Loucy (cell line): ENCODE measurements around the gene ETNPPL.

ENCODE experiments used
- H2AFZ ChIP-seq: fragments of 200-600 bp; sonication (generic); 2 replicates; pipeline ENCODE4 v1.6.0; 2016; ENCODE audit warnings: antibody characterized with exemption, mild to moderate bottlenecking, low read length, moderate library complexity
- H3F3A ChIP-seq: fragments of 200-600 bp; 2 replicates; pipeline ENCODE4 v1.6.0; 2016; ENCODE audit warnings: antibody characterized with exemption, low read depth, mild to moderate bottlenecking
- H3K27me3 ChIP-seq: fragments of 200-600 bp; sonication (generic); 2 replicates; pipeline ENCODE4 v1.6.1; 2014; ENCODE audit warnings: low read length, mild to moderate bottlenecking; ENCODE audit not compliant: insufficient read depth, poor library complexity, severe bottlenecking
- H3K36me3 ChIP-seq: fragments of 200-600 bp; sonication (generic); 2 replicates; pipeline ENCODE4 v1.6.1; 2016; ENCODE audit warnings: low read length; ENCODE audit not compliant: insufficient read depth
- H3K4me1 ChIP-seq: fragments of 200-600 bp; sonication (generic); 2 replicates; pipeline ENCODE4 v1.5.1; 2014; ENCODE audit warnings: low read length, mild to moderate bottlenecking; ENCODE audit not compliant: insufficient read depth, poor library complexity, severe bottlenecking
- H3K4me2 ChIP-seq: fragments of 200-600 bp; sonication (generic); 2 replicates; pipeline ENCODE4 v1.6.0; 2014; ENCODE audit warnings: antibody characterized with exemption, low read length, low read depth, mild to moderate bottlenecking; ENCODE audit not compliant: poor library complexity, severe bottlenecking
- H3K4me3 ChIP-seq: fragments of 200-600 bp; sonication (generic); 2 replicates; pipeline ENCODE4 v1.5.1; 2014; ENCODE audit warnings: low read length, mild to moderate bottlenecking, mixed read lengths; ENCODE audit not compliant: poor library complexity, severe bottlenecking
- H3K79me2 ChIP-seq: fragments of 200-600 bp; sonication (generic); 2 replicates; pipeline ENCODE4 v1.6.1; 2014; ENCODE audit warnings: low read length; ENCODE audit not compliant: insufficient read depth
- H3K9ac ChIP-seq: fragments of 200-600 bp; sonication (generic); 2 replicates; pipeline ENCODE4 v1.6.0; 2014; ENCODE audit warnings: mild to moderate bottlenecking, low read depth, low read length, moderate library complexity; ENCODE audit not compliant: poor library complexity, severe bottlenecking
- H3K9me2 ChIP-seq: fragments of 200-600 bp; sonication (generic); replicated peaks from 2 replicates; pipeline ENCODE4 v1.6.1; 2016; ENCODE audit warnings: low read depth, low read length, mixed read lengths
- H3K9me3 ChIP-seq: fragments of 200-600 bp; sonication (generic); 2 replicates; pipeline ENCODE4 v1.6.1; 2014; ENCODE audit warnings: mild to moderate bottlenecking, antibody characterized with exemption, low read length, low read depth; ENCODE audit not compliant: insufficient read depth
- H4K20me1 ChIP-seq: fragments of 200-600 bp; sonication (generic); 2 replicates; pipeline ENCODE4 v1.6.0; 2014; ENCODE audit warnings: antibody characterized with exemption, low read length, mild to moderate bottlenecking; ENCODE audit not compliant: insufficient read depth, poor library complexity, severe bottlenecking
- CTCF ChIP-seq: fragments of 200-600 bp; sonication (generic); conservative IDR thresholded peaks from 2 replicates; pipeline ENCODE4 v1.5.1; 2014; ENCODE audit warnings: mild to moderate bottlenecking, antibody characterized with exemption, low read length
- EZH2phosphoT487 ChIP-seq: fragments of 200-600 bp; IDR thresholded peaks from 2 replicates; pipeline ENCODE4 v1.6.1; 2018; ENCODE audit warnings: antibody characterized with exemption, mild to moderate bottlenecking, moderate library complexity, borderline replicate concordance

ETNPPL gene

GRCh38 chr4:108786351-108786750 lies 23.5 kb upstream of the ETNPPL start:
- H3K36me3 ChIP-seq = no peaks in the 10 kb centered on the region
- no peak overlapping the region for H3K4me2 ChIP-seq
- H3K4me3 ChIP-seq = no peak overlapping the region
- H3K27me3 ChIP-seq = no peaks in the 10 kb centered on the region
- H4K20me1 ChIP-seq = no peaks in the 10 kb centered on the region
- TF ChIP-seq EZH2phosphoT487 (no peak), CTCF (no peak)
- H3K4me1 ChIP-seq = no peaks in the 10 kb centered on the region
- H2AFZ ChIP-seq = no peak overlapping the region
- no peak overlapping the region for H3K9ac ChIP-seq
- H3F3A ChIP-seq = no peaks in the 10 kb centered on the region
- no peaks in the 10 kb centered on the region for H3K9me2 ChIP-seq
- H3K9me3 ChIP-seq = no peaks in the 10 kb centered on the region
- H3K79me2 ChIP-seq = no peaks in the 10 kb centered on the region

DNA sequence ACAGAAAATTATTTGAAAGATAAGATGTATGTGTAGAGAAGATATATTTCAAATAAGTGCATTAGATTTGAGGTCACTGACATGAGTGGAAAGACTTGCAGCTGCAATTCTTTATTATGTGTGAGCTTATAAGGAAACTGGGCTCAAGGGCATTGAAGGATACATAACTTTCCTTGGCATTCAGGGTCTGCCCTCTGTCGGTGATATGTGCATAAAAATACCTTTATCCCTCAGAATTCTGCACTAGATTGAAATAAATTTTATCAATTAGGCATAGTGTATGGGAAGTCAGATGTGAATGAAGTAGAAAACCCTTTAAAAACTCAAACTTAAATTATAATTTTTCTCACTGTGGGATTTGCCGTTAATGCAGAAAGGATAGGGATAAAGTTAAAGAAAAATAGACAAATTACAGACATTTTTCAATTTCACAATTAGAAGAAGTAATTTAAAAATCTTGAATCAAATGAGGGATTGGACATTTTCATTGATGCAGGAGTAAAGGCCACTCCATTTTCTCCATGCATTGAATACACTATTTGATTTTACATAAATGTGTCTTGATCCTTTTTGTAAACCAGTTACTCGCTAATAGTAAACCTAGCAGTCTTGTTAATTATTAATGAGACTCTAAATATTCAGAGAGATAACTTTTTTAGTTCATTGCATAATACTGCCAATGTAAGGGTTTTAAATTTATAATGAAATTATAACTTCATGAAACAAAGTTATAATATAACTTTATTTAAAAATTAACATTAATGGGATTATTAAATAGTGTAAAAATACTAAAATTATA lies 21.0 kb upstream of the ETNPPL start:
- H3F3A ChIP-seq = no peaks in the 10 kb centered on the region
- H3K9me3 ChIP-seq = no peaks in the 10 kb centered on the region
- no peak overlapping the region for H3K4me3 ChIP-seq
- no peaks in the 10 kb centered on the region for H3K27me3 ChIP-seq
- H3K9me2 ChIP-seq = no peaks in the 10 kb centered on the region
- no peak overlapping the region for H3K9ac ChIP-seq
- H3K4me1 ChIP-seq = no peaks in the 10 kb centered on the region
- no peaks in the 10 kb centered on the region for H3K36me3 ChIP-seq
- TF ChIP-seq EZH2phosphoT487 (no peak), CTCF (peak; percentile 69)
- H3K79me2 ChIP-seq = no peaks in the 10 kb centered on the region
- H3K4me2 ChIP-seq = no peak overlapping the region
- no peaks in the 10 kb centered on the region for H4K20me1 ChIP-seq
- H2AFZ ChIP-seq = no peak overlapping the region

DNA sequence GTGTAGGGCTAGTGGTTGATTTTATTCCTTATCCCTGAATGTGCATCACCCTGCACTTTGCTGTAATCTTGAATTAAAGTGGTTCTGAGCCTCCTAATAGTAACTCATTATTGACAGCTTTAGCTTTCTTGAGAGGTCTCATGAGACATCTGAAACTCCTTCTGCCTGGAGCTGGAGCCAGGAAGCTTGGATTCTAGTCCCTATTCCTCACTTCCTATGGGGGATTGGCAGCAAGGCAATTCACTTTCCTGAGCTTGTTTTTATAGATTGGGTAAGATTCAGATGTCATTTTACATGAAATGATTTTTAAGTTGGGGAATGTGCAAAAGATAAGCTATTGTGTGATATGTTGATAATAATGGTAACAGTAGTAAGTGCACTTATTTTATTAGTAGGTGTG lies 17.1 kb upstream of the ETNPPL start:
- Histone ChIP-seq H3K4me1 (no peaks in the 10 kb centered on the region), H3K9me3 (no peaks in the 10 kb centered on the region), H3K4me3 (no peak overlapping the region), H3K27me3 (no peaks in the 10 kb centered on the region), H3K9ac (no peak overlapping the region), H2AFZ (no peak overlapping the region), H3K4me2 (no peak overlapping the region), H3K9me2 (no peaks in the 10 kb centered on the region), H4K20me1 (no peaks in the 10 kb centered on the region), H3K36me3 (no peaks in the 10 kb centered on the region), H3K79me2 (no peaks in the 10 kb centered on the region), H3F3A (no peaks in the 10 kb centered on the region)
- TF ChIP-seq EZH2phosphoT487 (no peak), CTCF (no peak)
